ENCODE results near the gene SLC17A6. TPM values are rescaled to one million over a fixed set of nuclear protein-coding genes. Genes with fewer than 3 reads are reported as not detected.

SLC17A6 gene
- not detected in 2 replicates for total RNA-seq (2014; rRNA removed; shearing (Covaris generic); ENCODE audit: low replicate concordance)

GRCh38 chr11:22337596-22338485 lies at the start of gene SLC17A6:
Gene SLC17A6 (plus strand): TSS chr11:22338381. CDS start chr11:22338534, 153 bp downstream.
- in situ Hi-C loops (cut with HindIII; ENCODE audit: low pct_unique_long_range_greater_than_20kb, low sequenced_read_pairs): no loop called here
- peak; percentile 40 for DNase-seq (ENCODE audit: low read depth)

- DNase-seq (ENCODE audit: low read depth): no peak
- in situ Hi-C loops (cut with HindIII; ENCODE audit: low pct_unique_long_range_greater_than_20kb, low sequenced_read_pairs): no loop called here
Observed at GRCh38 chr11:22302368-22302767, 35.8 kb upstream of the SLC17A6 start.

GRCh38 chr11:22304337-22304961 lies 33.7 kb upstream of the SLC17A6 start:
- in situ Hi-C loops (cut with HindIII; ENCODE audit: low pct_unique_long_range_greater_than_20kb, low sequenced_read_pairs): no loop called here

GRCh38 chr11:22317656-22318055 lies 20.5 kb upstream of the SLC17A6 start:
- DNase-seq (ENCODE audit: low read depth): no peak
- in situ Hi-C loops (cut with HindIII; ENCODE audit: low pct_unique_long_range_greater_than_20kb, low sequenced_read_pairs): no loop called here

More at GRCh38 chr11:22304337-22304961, 33.7 kb upstream of the SLC17A6 start:
- peak; percentile 2 for DNase-seq (ENCODE audit: low read depth)

DNA sequence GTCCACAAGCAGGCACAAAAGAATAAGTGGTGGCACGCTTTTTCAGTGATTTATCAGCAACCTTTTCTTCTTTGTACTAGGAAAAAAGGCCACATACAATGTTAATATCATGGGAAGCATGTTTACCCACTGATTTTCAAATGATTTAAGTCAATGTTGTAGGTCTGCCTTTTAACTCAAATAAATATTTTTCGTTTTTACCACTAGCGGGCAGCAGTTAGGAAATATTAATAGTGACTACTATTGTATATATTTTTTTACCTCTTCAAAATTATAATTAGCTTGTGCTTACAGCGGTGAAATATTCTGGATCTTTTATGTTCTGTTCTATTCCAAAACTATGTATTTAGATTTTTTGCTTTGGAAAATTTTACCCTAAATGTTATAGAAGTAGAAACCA lies 6.4 kb upstream of the SLC17A6 start:
- in situ Hi-C loops (cut with HindIII; ENCODE audit: low pct_unique_long_range_greater_than_20kb, low sequenced_read_pairs): no loop called here

DNA sequence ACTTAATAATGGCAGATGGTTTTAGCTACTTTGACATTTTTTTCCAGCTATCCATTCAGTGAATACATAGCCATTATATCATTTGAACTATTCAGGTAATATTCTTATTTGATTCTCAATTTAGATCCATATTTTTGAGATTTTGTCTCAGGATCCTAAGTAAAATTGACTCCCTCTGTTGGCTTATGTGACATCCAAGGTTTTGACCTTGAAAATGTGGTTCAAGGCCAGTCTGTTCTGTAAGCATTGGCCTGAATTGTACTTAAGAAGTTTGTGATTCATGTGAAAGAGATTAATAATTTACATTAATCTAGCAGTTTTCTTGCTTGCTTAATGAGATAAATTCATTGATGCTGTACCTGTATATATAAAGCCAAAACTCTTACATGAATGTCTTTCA lies 1.6 kb upstream of the SLC17A6 start:
- in situ Hi-C loops (cut with HindIII; ENCODE audit: low pct_unique_long_range_greater_than_20kb, low sequenced_read_pairs): no loop called here
- no peak for DNase-seq (ENCODE audit: low read depth)

More for the DNA sequence above, 6.4 kb upstream of the SLC17A6 start:
- no peak for DNase-seq (ENCODE audit: low read depth)

- in situ Hi-C loops (cut with HindIII; ENCODE audit: low pct_unique_long_range_greater_than_20kb, low sequenced_read_pairs): no loop called here
- DNase-seq (ENCODE audit: low read depth): no peak
Observed at GRCh38 chr11:22339611-22340010, 1.4 kb downstream of the SLC17A6 start.

DNA sequence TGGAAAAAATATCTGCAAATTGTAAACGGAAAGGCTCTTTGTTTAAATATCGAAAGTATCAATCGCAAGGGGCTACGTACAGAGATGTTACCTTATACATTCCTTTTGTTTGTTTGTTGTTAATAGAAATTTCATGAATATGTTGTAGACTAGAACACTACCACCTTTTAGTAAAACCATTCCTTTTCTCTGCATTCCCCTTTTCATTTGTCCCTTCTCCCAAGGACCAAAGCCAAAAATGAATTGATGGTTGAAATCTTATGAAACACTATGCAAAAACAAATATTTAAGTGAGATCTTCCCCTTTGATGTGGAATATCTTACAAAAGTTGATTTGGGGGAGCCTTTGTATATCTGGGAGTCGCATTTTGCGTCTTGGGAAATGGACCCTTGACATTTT lies 2.1 kb downstream of the SLC17A6 start:
- in situ Hi-C loops (cut with HindIII; ENCODE audit: low pct_unique_long_range_greater_than_20kb, low sequenced_read_pairs): no loop called here

DNA sequence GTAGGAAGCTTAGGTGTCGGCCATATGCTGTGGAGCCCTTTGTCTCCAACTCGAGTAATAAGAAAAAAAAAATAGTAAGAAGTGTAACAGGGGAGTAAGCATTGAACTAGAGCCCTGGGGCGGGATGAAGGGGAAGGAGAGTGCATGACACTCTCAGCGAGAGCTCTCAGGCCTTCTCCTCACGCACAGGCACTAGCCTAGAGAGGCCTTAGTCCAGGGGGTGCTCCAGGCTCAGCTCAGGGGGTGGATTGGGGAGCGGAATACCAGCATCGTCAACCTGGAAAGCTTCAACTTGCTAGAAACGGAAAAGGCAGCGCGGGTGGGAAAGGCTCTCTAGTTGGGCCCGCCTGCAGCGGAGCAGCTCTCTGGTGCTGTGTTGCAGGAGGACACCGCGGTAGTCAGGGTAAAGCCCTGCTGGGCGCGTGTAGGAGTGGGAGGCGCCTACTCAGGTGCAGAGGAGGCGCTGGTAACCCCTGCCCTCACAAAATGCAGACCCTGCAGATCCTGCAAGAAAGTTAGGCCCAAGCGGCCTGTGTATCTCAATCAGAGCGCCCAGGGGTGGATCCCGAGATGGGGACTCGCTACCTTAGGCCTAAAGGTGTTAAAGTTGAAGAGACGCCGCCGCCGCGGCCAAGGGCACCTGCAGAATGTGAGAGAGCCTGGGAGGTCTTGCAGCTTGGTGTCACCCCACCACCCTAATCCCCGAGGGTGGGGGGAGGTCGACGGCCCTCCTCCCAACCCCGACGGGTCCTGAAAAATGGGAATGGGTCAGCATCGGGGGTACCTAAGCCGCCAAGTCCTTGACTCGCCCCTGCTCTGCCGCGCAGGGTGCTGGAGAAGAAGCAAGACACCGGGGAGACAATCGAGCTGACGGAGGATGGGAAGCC lies 2.8 kb downstream of the SLC17A6 start:
- in situ Hi-C loops (cut with HindIII; ENCODE audit: low pct_unique_long_range_greater_than_20kb, low sequenced_read_pairs): no loop called here

More for the DNA sequence above, 2.1 kb downstream of the SLC17A6 start:
- DNase-seq (ENCODE audit: low read depth): no peak

GRCh38 chr11:22341588-22341931 lies 3.4 kb downstream of the SLC17A6 start:
- no peak for DNase-seq (ENCODE audit: low read depth)
- in situ Hi-C loops (cut with HindIII; ENCODE audit: low pct_unique_long_range_greater_than_20kb, low sequenced_read_pairs): no loop called here

More for the DNA sequence above, 2.8 kb downstream of the SLC17A6 start:
- no peak for DNase-seq (ENCODE audit: low read depth)

DNA sequence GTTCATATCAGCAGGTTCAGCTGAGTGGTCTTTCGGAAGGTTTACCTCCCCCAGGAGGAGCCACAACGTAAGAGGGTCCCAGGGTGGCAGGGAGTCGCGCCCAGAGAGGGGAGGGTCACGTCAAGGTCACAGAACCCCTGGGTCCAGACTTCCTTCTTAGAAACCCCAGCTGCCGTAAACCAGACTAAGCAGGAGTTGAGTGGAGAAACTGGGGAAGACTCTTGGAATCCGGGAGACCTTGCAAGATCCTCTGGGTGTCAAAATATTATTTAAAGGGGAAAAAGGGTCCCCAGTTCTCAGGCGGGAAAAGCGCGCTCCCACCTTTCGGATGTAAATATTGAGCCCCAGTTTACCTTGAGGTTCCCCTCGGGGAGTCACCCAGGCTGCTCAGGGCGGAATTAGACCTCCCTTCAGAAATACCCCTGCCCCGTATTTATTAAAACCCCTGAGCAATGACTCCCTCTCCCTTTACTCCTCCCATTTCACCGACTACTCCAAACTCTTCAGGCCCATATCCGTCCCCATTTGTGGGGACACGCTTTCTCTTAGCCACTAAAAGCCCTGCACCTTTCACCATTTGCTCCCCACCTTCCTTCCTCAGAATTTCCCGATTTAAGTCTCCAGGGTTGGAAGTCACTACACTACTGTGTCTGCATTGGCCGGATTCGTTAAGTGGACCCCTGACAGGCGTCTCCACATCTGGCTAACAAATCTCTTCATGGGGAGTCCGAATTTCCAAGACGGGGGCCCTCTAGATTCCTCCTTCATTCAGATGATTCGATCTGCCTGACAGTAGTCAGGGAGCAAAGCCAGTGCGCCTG lies 4.2 kb downstream of the SLC17A6 start:
- no peak for DNase-seq (ENCODE audit: low read depth)
- in situ Hi-C loops (cut with HindIII; ENCODE audit: low pct_unique_long_range_greater_than_20kb, low sequenced_read_pairs): no loop called here

DNA sequence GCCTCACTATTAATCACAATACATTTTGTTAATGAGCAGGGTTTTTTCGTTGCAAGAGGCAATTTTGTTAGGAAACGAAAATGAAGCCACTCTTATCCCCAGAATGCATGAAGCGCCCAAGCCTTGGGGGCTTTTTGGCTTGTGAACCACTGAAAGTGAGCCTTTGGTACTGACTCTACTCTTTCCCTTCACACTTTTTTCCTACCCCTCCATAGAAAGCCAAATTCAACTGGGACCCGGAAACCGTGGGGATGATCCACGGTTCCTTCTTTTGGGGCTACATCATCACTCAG lies 4.8 kb downstream of the SLC17A6 start:
- no peak for DNase-seq (ENCODE audit: low read depth)
- in situ Hi-C loops (cut with HindIII; ENCODE audit: low pct_unique_long_range_greater_than_20kb, low sequenced_read_pairs): no loop called here

DNA sequence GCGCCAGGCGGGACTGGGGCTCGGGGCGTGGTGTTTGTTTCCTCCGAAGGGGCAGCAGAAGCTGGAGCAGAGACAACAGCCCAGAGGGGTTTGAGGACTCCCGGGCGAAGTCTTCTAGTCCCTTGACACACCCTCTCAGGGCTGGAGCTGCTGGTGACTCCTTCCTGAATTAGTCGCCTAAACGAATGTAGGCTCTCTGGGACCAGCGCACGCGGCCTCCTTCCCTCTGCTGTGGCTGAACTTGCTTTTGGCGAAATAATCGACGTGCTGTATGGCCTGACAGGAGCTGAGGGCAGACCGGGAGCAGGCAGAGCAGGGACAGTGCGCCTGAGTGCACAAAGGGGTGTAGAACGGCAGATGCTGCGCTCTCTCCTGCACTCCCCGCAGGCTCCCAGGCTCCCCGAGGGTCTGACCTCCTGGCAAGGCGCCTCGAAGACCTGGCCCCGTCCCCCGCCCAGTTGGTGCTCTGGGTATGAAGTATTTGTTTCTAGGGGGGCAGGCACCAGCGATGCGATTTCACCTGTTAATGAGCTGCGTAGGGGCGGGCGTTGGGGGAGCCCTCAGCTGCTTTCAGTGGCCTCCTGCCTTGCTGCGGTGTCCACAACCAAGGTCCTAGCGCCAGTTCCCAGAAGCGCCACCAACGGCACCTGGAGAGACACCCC lies 5.3 kb downstream of the SLC17A6 start:
- no peak for DNase-seq (ENCODE audit: low read depth)
- in situ Hi-C loops (cut with HindIII; ENCODE audit: low pct_unique_long_range_greater_than_20kb, low sequenced_read_pairs): no loop called here

DNA sequence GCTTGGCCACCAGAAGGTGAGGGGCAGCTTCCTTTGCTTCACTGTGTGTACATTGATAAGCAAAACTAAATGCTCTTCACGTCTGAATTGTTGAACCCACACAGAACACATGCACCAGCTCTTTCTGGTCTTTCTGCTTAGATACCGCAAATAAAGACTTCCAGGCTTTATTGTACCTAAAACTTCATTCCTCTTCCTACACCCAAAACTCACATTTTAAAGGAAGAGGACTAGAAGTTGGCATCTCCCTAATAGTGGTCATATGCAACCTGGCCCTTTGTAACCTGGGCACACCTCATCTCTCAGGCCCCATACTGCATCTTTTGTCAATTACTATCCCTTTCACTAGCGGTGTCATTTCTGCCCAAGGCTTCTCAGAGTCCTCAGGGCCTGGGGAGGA lies 5.9 kb downstream of the SLC17A6 start:
- DNase-seq (ENCODE audit: low read depth): no peak
- in situ Hi-C loops (cut with HindIII; ENCODE audit: low pct_unique_long_range_greater_than_20kb, low sequenced_read_pairs): no loop called here

GRCh38 chr11:22346282-22346681 lies 8.1 kb downstream of the SLC17A6 start:
- DNase-seq (ENCODE audit: low read depth): no peak
- in situ Hi-C loops (cut with HindIII; ENCODE audit: low pct_unique_long_range_greater_than_20kb, low sequenced_read_pairs): no loop called here

GRCh38 chr11:22347857-22348487 lies 9.8 kb downstream of the SLC17A6 start:
- in situ Hi-C loops (cut with HindIII; ENCODE audit: low pct_unique_long_range_greater_than_20kb, low sequenced_read_pairs): no loop called here
- DNase-seq (ENCODE audit: low read depth): no peak

DNA sequence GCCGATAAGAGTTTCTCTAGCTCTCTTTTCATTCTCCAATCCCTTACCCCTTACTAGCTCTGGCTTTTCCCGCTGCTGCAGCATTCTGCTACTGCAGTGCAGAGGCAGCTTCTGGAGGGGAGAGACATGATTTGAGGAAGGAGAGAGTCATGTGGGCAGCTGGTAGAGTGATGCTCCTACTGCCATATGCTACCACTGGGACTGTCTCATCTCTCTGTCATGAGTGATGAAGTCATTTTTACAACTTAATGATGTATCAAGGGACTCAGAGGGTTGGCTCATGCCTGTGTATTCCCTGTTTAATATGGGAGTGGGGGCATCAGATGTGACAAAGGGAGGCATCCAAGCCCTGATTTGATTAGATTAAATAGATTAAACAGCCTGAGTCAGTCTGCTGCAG lies 11.3 kb downstream of the SLC17A6 start:
- in situ Hi-C loops (cut with HindIII; ENCODE audit: low pct_unique_long_range_greater_than_20kb, low sequenced_read_pairs): no loop called here
- DNase-seq (ENCODE audit: low read depth): no peak

Measured in Caki2 (cell line).